HG03354 (cell line): ENCODE measurements around the gene SEC16B.

Experiments used
- ATAC-seq: cut with Tn5 transposase; IDR thresholded peaks from one replicate; pipeline ENCODE4 v1.9.1; 2021; ENCODE audit warnings: mild to moderate bottlenecking; ENCODE audit not compliant: unreplicated experiment, poor library complexity, severe bottlenecking

Gene SEC16B

DNA sequence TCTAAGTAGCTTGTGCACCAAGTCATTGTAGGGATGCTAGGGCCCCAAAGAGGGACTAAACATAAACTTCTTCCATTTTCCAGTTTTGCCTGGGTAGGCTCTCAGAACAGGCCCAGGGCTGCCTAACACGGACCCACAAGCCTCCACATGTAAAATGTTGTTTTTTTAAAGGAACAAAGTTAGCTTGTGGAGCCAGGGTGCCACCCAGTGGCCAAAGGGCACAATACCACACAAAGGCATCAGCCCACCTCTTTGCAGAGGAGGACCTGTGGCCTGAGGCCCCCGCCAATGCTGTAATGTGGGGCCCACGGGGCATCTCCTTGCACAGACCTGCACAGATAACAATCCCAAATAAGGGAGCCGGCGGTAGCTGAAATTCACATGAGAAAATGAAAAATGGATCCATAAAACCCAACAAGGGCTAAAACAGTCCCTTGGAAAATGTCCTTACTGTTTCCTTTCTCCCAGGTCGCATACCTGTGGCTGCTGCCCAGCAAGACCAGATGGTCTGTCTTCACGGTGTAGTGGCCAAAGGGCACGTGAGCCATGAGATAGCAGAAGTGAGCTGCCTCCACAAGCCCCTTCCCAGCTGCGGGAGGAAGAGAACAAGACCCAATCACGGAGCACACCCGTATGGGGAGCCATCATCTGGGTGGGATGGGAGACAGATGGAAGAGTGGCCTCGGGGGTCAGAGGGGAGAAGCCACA is 23.8 kb downstream of the SEC16B start:
- ATAC-seq = peak; percentile 80

- ATAC-seq = no peak
These were observed 25.6 kb downstream of the SEC16B start for GRCh38 chr1:177944016-177944949.

DNA sequence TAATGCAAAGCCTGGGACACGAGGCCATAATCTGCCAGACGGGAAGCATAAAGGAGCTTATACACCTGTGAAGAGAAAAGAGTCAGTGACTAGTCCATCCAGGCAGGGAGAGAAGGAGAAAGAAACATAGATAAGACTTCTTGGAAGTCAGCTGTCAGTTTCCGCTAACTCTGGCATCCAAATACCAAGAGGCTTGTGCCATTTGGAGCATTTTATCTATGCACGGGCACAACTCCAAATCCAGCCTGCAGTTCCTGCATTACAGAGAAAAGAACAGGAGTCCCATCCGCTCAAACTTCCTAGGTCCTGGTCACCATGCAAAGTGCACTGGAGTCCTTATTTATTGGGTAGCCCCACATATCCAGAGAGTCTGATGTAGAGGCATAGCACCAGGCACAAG is 27.9 kb downstream of the SEC16B start:
- no peak for ATAC-seq

DNA sequence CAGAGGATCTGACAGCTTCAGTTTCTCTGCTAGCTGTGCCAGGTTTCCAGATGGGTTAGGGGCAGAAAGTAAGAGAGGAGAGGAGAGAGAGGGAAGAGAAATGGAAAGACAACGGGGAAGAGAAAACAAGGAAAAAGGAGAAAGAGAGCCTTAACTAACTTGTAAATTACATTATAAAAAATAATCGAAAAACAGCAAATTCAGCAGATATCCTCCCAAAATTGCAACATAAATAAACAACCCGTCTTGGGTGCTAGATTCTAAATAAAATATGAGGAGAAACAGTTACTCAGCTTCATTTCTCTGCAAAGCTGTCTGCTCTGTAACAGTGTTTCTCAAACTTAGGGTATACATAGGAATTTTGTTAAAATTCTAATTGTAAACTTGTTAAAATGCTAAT is 29.2 kb downstream of the SEC16B start:
- ATAC-seq = no peak

- ATAC-seq = no peak
These were observed 31.9 kb downstream of the SEC16B start for GRCh38 chr1:177937931-177938330.

GRCh38 chr1:177937174-177937770 is 32.6 kb downstream of the SEC16B start:
- no peak for ATAC-seq

DNA sequence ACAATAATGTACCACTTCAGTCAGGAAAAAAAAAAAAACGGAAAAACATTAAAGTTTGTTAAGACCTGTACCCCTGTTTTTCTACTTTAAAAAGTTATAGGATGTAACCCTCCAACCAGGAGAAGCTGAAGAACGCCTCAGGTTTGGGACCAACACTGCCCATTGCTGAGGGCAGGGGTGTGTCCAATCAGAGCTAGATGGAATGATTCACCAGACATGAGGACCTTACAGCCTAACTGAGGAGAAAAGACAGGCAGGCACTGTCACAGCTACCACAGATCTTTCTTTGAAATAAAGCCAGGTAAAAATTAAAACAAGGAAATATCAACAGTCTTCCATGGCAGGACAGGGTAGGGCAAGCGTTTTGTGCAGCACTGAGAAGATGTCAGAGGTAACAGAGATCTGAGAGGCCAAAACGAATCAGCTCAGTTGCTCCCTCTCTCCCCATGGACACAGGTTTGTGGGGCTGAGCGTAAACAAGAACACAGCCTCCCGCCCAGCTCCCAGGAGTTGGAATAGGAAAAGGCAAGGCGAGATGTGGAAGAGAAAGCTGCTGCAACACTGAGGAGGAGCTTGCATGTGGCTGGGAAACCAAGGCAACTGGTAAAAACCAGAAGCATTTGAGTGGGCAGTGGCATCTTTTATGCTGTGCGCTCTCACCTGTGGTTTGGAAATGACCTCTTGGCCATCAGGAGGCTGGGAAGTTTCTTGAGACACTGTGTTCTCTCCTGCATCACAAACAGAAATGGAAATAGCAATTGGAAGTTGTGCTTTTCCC is 34.0 kb downstream of the SEC16B start:
- ATAC-seq = no peak

DNA sequence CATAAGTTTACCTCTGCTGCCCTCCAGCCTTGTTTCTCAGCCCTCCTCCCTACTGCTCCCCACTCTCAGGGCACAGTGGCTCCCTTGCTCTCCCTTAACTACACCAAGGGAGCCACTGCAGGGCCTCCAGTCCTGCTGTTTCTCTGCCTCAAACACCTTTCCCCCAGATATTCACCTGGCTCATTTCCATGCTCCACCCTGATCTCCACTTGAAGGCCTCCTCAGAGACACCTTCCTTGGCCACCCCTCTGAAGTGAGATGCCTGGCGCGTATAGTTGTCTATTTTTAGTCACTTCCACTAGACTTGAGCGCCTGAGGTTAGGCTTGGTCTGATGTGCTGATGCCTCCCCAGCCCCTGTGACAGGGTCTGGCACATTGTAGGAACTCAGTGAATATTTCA is 34.9 kb downstream of the SEC16B start:
- ATAC-seq = no peak

- no peak for ATAC-seq
These were observed 35.4 kb downstream of the SEC16B start for GRCh38 chr1:177934461-177934860.

GRCh38 chr1:177933881-177934280 is 36.0 kb downstream of the SEC16B start:
- ATAC-seq = no peak

GRCh38 chr1:177932123-177932522 is 37.7 kb downstream of the SEC16B start:
- no peak for ATAC-seq

DNA sequence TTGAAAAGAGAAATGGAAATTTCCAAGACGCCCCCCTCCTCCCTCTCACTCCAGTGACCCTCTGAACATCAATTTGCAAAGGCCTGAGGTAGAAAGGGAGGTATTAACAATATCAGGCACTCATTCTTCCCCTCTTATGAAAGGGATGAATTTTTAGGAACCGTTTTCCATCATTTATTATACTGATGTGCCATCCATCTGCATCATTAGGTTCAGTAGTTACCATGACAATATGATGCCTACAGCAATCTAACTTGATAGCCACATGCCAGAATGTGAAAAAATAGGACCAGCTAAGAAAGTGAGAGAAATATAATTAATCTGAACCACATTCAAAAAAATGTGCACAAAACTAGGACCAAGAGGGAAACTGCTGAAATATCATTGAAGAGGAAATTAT is 40.9 kb downstream of the SEC16B start:
- no peak for ATAC-seq

GRCh38 chr1:177928194-177928593 is 41.7 kb downstream of the SEC16B start:
- no peak for ATAC-seq

DNA sequence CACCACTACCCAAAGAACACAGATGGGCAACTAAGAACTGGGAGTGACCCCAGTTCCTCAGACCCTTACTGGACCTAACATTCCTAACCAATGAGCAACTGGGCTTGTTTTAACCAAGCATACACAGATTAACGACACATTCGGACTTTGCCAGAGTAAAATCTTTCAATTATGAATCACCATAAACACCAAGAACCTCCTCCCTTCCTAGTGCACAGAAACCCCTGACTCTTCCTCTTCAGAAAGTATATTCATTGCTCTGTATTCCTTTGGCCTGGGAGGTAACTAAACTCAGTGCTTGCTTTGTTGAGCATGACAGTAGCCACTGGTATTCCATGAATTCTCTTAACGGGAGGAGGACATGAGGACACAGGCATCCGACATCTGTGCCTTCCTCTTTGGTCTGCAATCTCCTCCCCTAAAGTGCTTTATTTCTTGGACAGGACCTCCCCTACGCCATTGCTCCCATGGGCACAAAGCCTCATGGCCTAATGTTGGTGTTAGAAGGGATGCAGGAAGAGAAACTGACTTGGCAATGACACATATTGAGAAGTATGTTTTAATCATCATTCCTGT is 42.7 kb downstream of the SEC16B start:
- ATAC-seq = no peak

GRCh38 chr1:177926201-177926600 is 43.7 kb downstream of the SEC16B start:
- ATAC-seq = no peak

DNA sequence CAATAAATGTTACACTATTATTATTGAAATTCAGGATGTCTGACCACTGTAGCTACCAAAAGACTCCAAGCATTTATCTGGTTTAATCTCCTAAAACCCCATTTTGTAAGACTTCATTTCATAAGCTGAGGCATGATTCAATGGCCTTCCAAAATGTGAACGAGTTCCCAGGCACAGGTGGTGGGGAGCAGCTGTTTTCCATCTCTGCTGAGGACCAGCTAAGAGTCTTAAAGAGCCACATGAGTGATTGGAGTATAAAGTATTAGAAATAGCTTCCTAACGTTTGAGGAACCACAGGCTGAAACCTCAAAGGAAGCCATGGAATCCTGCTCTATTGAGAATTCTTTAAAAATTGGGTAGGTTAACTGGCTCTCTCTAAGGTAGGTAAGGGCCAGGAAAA is 44.9 kb downstream of the SEC16B start:
- ATAC-seq = no peak

DNA sequence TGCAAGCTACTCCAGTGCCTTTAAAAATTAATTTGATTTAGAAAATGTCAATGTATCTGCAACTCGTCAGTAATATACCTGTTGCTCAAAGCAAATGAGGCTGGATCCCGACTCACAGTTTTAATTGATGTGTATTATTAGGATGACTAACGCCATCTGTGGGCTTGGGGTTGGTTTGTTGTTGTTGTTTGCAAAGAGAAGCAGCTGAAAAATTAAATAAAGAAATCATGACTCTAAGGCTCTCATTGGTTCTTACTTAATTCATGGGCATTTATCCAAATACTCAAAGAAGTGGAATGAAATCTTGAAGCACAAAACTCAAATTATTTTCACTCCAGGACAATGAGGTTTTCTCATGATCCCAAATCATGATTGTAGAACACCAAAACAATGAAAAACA is 46.4 kb downstream of the SEC16B start:
- ATAC-seq = no peak

DNA sequence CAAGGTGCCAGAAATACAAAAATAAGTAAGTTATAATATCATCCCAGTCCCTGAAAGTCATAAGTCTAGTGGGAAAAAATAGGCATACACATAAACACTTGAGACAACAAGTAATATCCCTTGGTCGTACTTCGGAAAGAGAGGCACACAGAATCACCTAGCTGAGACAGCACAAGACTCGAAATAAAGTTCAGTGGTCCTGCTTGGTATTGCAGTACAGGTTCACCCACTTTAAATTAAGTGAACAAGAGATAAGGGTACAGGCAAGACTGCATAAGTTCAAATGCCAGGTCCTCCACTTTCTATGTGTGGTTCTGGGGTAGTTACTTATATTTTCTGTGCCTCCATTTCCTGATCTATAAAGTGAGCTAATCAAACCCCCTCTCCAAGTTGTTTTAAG is 47.6 kb downstream of the SEC16B start:
- ATAC-seq = no peak

DNA sequence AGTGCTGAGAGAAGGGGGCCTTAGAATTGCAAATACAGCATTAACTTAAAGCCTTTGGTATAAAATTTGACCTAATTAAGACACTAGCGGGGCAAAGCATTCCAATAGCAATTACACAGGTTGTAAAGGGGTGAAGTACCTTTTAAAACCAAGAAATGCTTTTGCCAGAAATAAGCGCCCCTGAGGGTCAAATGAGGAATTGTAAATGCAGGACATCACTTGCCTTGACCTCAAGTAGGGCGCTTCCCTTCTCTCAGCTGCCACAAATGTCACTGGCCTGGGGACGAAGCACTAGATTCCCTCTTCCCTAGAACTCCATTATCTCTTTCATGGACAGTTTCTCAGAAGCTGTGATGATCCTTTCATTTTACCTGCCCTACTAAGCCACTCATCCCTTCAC is 48.3 kb downstream of the SEC16B start:
- ATAC-seq = no peak

- no peak for ATAC-seq
These were observed 49.8 kb downstream of the SEC16B start for GRCh38 chr1:177920091-177920490.
